GM23338 (cell line): ENCODE data around the gene BHLHA15. TPM values are rescaled to one million over a fixed set of nuclear protein-coding genes. Genes with fewer than 3 reads are reported as not detected.

ENCODE experiments used
- ATAC-seq: fragments of 200-7000 bp; cut with Tn5 transposase; 3 replicates; pipeline ENCODE4 v1.9.1; 2020
- DNase-seq: peaks from one replicate; pipeline ENCODE4 v3.0.0-alpha.2; 2015; ENCODE audit warnings: low spot score
- H2AFZ ChIP-seq: fragments of 200-600 bp; sonication (generic); 2 replicates; pipeline ENCODE4 v1.8.0; 2016; ENCODE audit warnings: antibody characterized with exemption, mild to moderate bottlenecking, moderate library complexity
- H3F3A ChIP-seq: fragments of 200-600 bp; sonication (generic); replicated peaks from 2 replicates; pipeline ENCODE4 v1.8.0; 2017; ENCODE audit warnings: antibody characterized with exemption, mixed run types, low read depth
- H3K27ac ChIP-seq: fragments of 200-600 bp; sonication (generic); 2 replicates; pipeline ENCODE4 v1.6.1; 2016; ENCODE audit warnings: low read depth
- H3K27me3 ChIP-seq: fragments of 200-600 bp; sonication (generic); 2 replicates; pipeline ENCODE4 v1.8.0; 2016; ENCODE audit warnings: mild to moderate bottlenecking, mixed run types, moderate library complexity; ENCODE audit not compliant: insufficient read depth
- H3K36me3 ChIP-seq: fragments of 200-600 bp; sonication (generic); 2 replicates; pipeline ENCODE4 v1.8.0; 2016; ENCODE audit warnings: mild to moderate bottlenecking; ENCODE audit not compliant: insufficient read depth
- H3K4me1 ChIP-seq: fragments of 200-600 bp; sonication (generic); 2 replicates; pipeline ENCODE4 v1.8.0; 2016; ENCODE audit warnings: mild to moderate bottlenecking, moderate library complexity; ENCODE audit not compliant: insufficient read depth
- H3K4me2 ChIP-seq: fragments of 200-600 bp; sonication (generic); 2 replicates; pipeline ENCODE4 v1.7.1; 2017; ENCODE audit warnings: mixed run types
- H3K4me3 ChIP-seq: fragments of 200-600 bp; sonication (generic); 2 replicates; pipeline ENCODE4 v1.6.1; 2016; ENCODE audit warnings: mixed run types
- H3K79me2 ChIP-seq: fragments of 200-600 bp; sonication (generic); replicated peaks from 2 replicates; pipeline ENCODE4 v1.8.0; 2017; ENCODE audit warnings: mild to moderate bottlenecking; ENCODE audit not compliant: insufficient read depth
- H3K9me2 ChIP-seq: fragments of 200-600 bp; sonication (generic); 2 replicates; pipeline ENCODE4 v1.8.0; 2017; ENCODE audit not compliant: insufficient read depth
- H4K20me1 ChIP-seq: fragments of 200-600 bp; sonication (generic); replicated peaks from 2 replicates; pipeline ENCODE4 v1.8.0; 2017; ENCODE audit warnings: mild to moderate bottlenecking; ENCODE audit not compliant: insufficient read depth
- H3K27ac Mint-ChIP-seq: 2 replicates; pipeline ENCODE4 v1.8.0; 2020; ENCODE audit warnings: inconsistent platforms, mild to moderate bottlenecking, moderate library complexity, mixed read lengths
- H3K27me3 Mint-ChIP-seq: 3 replicates; pipeline ENCODE4 v1.8.0; 2022; ENCODE audit warnings: low read depth, mild to moderate bottlenecking, moderate library complexity, mixed read lengths, inconsistent platforms; ENCODE audit not compliant: insufficient read depth, poor library complexity
- H3K36me3 Mint-ChIP-seq: 3 replicates; pipeline ENCODE4 v1.8.0; 2021; ENCODE audit warnings: low read depth, mild to moderate bottlenecking, inconsistent platforms, moderate library complexity, mixed read lengths
- H3K4me1 Mint-ChIP-seq: 3 replicates; pipeline ENCODE4 v1.8.0; 2020; ENCODE audit warnings: mild to moderate bottlenecking, inconsistent platforms, mixed read lengths
- H3K4me3 Mint-ChIP-seq: 3 replicates; pipeline ENCODE4 v1.8.0; 2021; ENCODE audit warnings: moderate library complexity, mild to moderate bottlenecking, inconsistent platforms, mixed read lengths
- H3K9me3 Mint-ChIP-seq: 3 replicates; pipeline ENCODE4 v1.8.0; 2020; ENCODE audit warnings: moderate library complexity, mild to moderate bottlenecking, inconsistent platforms, mixed read lengths
- CREB1 ChIP-seq: fragments of 250-450 bp; sonication (Bioruptor Pico); IDR thresholded peaks from 2 replicates; pipeline ENCODE4 v1.5.0; 2020; ENCODE audit warnings: low read depth, mild to moderate bottlenecking, moderate library complexity
- EZH2 ChIP-seq: fragments of 200-600 bp; sonication (generic); IDR thresholded peaks from one replicate; pipeline ENCODE4 v1.8.0; 2017; ENCODE audit warnings: antibody characterized with exemption, mild to moderate bottlenecking, low read depth; ENCODE audit not compliant: unreplicated experiment
- EZH2phosphoT487 ChIP-seq: fragments of 200-600 bp; sonication (generic); IDR thresholded peaks from one replicate; pipeline ENCODE4 v1.8.1; 2018; ENCODE audit warnings: antibody characterized with exemption; ENCODE audit not compliant: unreplicated experiment
- JUNB ChIP-seq: IDR thresholded peaks from one replicate; pipeline ENCODE4 v1.6.1; 2016; ENCODE audit warnings: antibody characterized with exemption; ENCODE audit not compliant: unreplicated experiment
- NANOG ChIP-seq: IDR thresholded peaks from 2 replicates; pipeline ENCODE4 v1.6.1; 2016; ENCODE audit warnings: antibody characterized with exemption, borderline replicate concordance
- POLR2AphosphoS5 ChIP-seq: IDR thresholded peaks from 2 replicates; pipeline ENCODE4 v1.6.1; 2016; ENCODE audit warnings: antibody characterized with exemption, low read depth
- STAT1 ChIP-seq: IDR thresholded peaks from one replicate; pipeline ENCODE4 v1.6.1; 2016; ENCODE audit warnings: antibody characterized with exemption; ENCODE audit not compliant: unreplicated experiment
- ZNF114 ChIP-seq: fragments of 250-450 bp; sonication (Bioruptor Pico); IDR thresholded peaks from 2 replicates; pipeline ENCODE4 v1.5.0; 2020; ENCODE audit warnings: mild to moderate bottlenecking, moderate library complexity
- ZNF331 ChIP-seq: fragments of 250-450 bp; sonication (Bioruptor Pico); IDR thresholded peaks from 2 replicates; pipeline ENCODE4 v1.5.0; 2020; ENCODE audit warnings: low read depth, mild to moderate bottlenecking, moderate library complexity
- polyA plus RNA-seq: library from polyadenylated mRNA; unstranded; fragments of >200 nt; fragmentation: Nextera tagmentation; extraction: Ambion mirVana; gene quantifications from 2 replicates; pipeline ENCODE4 v1.2.1, GENCODE V29; 2016
- total RNA-seq: library from RNA; depleted of rRNA; stranded (reverse); fragments of >200 nt; shearing (Covaris generic); gene quantifications from 2 replicates; pipeline ENCODE4 v1.2.3, GENCODE V29; 2014
- TF ChIP-seq, protein P1 (sequence below): IDR thresholded peaks from one replicate; pipeline ENCODE4 v1.6.1; 2018; ENCODE audit warnings: antibody characterized with exemption; ENCODE audit not compliant: unreplicated experiment
- TF ChIP-seq, protein P2 (sequence below): IDR thresholded peaks from 2 replicates; pipeline ENCODE4 v1.6.1; 2016; ENCODE audit warnings: antibody characterized with exemption
- TF ChIP-seq, protein P3 (sequence below), 2 experiments: fragments of 200-600 bp in 1 of 2; sonication (generic) in 1 of 2; conservative IDR thresholded peaks; 2 replicates each; pipeline versions ENCODE4 v1.5.1 to v1.6.1; 2016 to 2017; ENCODE audit warnings: antibody characterized with exemption in 2 of 2, low read depth in 2 of 2, mild to moderate bottlenecking in 2 of 2, moderate library complexity in 1 of 2
- TF ChIP-seq, protein P4 (sequence below): fragments of 250-450 bp; sonication (Bioruptor Pico); IDR thresholded peaks from 2 replicates; pipeline ENCODE4 v1.5.0; 2020; ENCODE audit warnings: mild to moderate bottlenecking, moderate library complexity

BHLHA15 gene
- total and polyA plus RNA-seq, 2 experiments from 2014 or later: 1.4 to 8.3 TPM

DNA sequence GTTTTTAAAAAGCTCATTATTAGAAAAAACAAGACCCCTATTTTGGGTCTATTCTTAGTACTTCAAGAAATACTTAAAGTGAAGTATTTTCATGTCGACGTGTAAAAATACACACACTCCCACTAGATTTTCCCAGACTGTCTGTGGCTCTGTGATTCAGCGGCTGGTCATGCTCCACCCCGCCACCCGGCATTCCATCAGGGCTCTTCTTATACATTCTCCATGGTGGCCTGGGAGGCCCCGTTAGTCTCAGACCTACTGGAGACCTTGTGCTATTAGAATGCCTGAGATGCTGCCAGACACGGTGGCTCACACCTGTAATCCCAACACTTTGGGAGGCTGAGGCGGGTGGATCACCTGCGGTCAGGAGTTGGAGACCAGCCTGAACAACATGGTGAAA lies 27.7 kb downstream of the BHLHA15 start:
- H3K4me1 ChIP-seq: no peaks in the 10 kb centered on the region
- H3K36me3 ChIP-seq: no peaks in the 10 kb centered on the region
- TF ChIP-seq, protein P1, sequence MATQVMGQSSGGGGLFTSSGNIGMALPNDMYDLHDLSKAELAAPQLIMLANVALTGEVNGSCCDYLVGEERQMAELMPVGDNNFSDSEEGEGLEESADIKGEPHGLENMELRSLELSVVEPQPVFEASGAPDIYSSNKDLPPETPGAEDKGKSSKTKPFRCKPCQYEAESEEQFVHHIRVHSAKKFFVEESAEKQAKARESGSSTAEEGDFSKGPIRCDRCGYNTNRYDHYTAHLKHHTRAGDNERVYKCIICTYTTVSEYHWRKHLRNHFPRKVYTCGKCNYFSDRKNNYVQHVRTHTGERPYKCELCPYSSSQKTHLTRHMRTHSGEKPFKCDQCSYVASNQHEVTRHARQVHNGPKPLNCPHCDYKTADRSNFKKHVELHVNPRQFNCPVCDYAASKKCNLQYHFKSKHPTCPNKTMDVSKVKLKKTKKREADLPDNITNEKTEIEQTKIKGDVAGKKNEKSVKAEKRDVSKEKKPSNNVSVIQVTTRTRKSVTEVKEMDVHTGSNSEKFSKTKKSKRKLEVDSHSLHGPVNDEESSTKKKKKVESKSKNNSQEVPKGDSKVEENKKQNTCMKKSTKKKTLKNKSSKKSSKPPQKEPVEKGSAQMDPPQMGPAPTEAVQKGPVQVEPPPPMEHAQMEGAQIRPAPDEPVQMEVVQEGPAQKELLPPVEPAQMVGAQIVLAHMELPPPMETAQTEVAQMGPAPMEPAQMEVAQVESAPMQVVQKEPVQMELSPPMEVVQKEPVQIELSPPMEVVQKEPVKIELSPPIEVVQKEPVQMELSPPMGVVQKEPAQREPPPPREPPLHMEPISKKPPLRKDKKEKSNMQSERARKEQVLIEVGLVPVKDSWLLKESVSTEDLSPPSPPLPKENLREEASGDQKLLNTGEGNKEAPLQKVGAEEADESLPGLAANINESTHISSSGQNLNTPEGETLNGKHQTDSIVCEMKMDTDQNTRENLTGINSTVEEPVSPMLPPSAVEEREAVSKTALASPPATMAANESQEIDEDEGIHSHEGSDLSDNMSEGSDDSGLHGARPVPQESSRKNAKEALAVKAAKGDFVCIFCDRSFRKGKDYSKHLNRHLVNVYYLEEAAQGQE: no peak
- TF ChIP-seq, protein P2, sequence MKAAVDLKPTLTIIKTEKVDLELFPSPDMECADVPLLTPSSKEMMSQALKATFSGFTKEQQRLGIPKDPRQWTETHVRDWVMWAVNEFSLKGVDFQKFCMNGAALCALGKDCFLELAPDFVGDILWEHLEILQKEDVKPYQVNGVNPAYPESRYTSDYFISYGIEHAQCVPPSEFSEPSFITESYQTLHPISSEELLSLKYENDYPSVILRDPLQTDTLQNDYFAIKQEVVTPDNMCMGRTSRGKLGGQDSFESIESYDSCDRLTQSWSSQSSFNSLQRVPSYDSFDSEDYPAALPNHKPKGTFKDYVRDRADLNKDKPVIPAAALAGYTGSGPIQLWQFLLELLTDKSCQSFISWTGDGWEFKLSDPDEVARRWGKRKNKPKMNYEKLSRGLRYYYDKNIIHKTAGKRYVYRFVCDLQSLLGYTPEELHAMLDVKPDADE: no peak
- TF ChIP-seq, protein P3, sequence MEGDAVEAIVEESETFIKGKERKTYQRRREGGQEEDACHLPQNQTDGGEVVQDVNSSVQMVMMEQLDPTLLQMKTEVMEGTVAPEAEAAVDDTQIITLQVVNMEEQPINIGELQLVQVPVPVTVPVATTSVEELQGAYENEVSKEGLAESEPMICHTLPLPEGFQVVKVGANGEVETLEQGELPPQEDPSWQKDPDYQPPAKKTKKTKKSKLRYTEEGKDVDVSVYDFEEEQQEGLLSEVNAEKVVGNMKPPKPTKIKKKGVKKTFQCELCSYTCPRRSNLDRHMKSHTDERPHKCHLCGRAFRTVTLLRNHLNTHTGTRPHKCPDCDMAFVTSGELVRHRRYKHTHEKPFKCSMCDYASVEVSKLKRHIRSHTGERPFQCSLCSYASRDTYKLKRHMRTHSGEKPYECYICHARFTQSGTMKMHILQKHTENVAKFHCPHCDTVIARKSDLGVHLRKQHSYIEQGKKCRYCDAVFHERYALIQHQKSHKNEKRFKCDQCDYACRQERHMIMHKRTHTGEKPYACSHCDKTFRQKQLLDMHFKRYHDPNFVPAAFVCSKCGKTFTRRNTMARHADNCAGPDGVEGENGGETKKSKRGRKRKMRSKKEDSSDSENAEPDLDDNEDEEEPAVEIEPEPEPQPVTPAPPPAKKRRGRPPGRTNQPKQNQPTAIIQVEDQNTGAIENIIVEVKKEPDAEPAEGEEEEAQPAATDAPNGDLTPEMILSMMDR (conservative IDR thresholded peaks at IDR 0.05; ENCODE audit: low read depth in 2 of 2): no peak
- TF ChIP-seq EZH2 (no peak), CREB1 (CRISPR knock-in tag) (no peak), JUNB (no peak), ZNF114 (CRISPR knock-in tag) (no peak), POLR2AphosphoS5 (no peak), EZH2phosphoT487 (no peak), NANOG (no peak), STAT1 (no peak), ZNF331 (CRISPR knock-in tag) (no peak)
- TF ChIP-seq, protein P4, sequence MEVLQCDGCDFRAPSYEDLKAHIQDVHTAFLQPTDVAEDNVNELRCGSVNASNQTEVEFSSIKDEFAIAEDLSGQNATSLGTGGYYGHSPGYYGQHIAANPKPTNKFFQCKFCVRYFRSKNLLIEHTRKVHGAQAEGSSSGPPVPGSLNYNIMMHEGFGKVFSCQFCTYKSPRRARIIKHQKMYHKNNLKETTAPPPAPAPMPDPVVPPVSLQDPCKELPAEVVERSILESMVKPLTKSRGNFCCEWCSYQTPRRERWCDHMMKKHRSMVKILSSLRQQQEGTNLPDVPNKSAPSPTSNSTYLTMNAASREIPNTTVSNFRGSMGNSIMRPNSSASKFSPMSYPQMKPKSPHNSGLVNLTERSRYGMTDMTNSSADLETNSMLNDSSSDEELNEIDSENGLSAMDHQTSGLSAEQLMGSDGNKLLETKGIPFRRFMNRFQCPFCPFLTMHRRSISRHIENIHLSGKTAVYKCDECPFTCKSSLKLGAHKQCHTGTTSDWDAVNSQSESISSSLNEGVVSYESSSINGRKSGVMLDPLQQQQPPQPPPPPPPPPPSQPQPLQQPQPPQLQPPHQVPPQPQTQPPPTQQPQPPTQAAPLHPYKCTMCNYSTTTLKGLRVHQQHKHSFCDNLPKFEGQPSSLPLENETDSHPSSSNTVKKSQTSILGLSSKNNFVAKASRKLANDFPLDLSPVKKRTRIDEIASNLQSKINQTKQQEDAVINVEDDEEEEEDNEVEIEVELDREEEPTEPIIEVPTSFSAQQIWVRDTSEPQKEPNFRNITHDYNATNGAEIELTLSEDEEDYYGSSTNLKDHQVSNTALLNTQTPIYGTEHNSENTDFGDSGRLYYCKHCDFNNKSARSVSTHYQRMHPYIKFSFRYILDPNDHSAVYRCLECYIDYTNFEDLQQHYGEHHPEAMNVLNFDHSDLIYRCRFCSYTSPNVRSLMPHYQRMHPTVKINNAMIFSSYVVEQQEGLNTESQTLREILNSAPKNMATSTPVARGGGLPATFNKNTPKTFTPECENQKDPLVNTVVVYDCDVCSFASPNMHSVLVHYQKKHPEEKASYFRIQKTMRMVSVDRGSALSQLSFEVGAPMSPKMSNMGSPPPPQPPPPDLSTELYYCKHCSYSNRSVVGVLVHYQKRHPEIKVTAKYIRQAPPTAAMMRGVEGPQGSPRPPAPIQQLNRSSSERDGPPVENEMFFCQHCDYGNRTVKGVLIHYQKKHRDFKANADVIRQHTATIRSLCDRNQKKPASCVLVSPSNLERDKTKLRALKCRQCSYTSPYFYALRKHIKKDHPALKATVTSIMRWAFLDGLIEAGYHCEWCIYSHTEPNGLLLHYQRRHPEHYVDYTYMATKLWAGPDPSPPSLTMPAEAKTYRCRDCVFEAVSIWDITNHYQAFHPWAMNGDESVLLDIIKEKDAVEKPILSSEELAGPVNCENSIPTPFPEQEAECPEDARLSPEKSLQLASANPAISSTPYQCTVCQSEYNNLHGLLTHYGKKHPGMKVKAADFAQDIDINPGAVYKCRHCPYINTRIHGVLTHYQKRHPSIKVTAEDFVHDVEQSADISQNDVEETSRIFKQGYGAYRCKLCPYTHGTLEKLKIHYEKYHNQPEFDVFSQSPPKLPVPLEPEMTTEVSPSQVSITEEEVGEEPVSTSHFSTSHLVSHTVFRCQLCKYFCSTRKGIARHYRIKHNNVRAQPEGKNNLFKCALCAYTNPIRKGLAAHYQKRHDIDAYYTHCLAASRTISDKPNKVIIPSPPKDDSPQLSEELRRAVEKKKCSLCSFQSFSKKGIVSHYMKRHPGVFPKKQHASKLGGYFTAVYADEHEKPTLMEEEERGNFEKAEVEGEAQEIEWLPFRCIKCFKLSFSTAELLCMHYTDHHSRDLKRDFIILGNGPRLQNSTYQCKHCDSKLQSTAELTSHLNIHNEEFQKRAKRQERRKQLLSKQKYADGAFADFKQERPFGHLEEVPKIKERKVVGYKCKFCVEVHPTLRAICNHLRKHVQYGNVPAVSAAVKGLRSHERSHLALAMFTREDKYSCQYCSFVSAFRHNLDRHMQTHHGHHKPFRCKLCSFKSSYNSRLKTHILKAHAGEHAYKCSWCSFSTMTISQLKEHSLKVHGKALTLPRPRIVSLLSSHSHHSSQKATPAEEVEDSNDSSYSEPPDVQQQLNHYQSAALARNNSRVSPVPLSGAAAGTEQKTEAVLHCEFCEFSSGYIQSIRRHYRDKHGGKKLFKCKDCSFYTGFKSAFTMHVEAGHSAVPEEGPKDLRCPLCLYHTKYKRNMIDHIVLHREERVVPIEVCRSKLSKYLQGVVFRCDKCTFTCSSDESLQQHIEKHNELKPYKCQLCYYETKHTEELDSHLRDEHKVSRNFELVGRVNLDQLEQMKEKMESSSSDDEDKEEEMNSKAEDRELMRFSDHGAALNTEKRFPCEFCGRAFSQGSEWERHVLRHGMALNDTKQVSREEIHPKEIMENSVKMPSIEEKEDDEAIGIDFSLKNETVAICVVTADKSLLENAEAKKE (CRISPR knock-in tag): no peak
- no peaks in the 10 kb centered on the region for H4K20me1 ChIP-seq
- Mint-ChIP-seq H3K4me1 (no peaks in the 10 kb centered on the region), H3K9me3 (no peaks in the 10 kb centered on the region), H3K4me3 (no peak overlapping the region), H3K27ac (no peak overlapping the region), H3K36me3 (no peaks in the 10 kb centered on the region; the same call in 2 of the 3 replicates), H3K27me3 (peaks cover 7% of the 10 kb centered on the region)
- no peaks in the 10 kb centered on the region for H3K9me2 ChIP-seq
- no peaks in the 10 kb centered on the region for H3K79me2 ChIP-seq
- H3K4me2 ChIP-seq: no peak overlapping the region
- ATAC-seq: no peak
- no peak for DNase-seq
- H3F3A ChIP-seq: no peaks in the 10 kb centered on the region
- no peak overlapping the region for H2AFZ ChIP-seq
- no peaks in the 10 kb centered on the region for H3K27me3 ChIP-seq
- no peak overlapping the region for H3K4me3 ChIP-seq
- no peak overlapping the region for H3K27ac ChIP-seq
